ENCODE measurements around the gene CCHCR1.
A peak's percentile ranks its signal among the peaks of the same experiment; 100 is the strongest.

CCHCR1 gene

GRCh38 chr6:31161216-31162126 lies 3.9 kb upstream of the CCHCR1 start:
- DNase-seq, result no peak

- DNase-seq, result no peak
Observed at GRCh38 chr6:31158863-31159855, 1.6 kb upstream of the CCHCR1 start.

- DNase-seq, result peak; percentile 99
Observed at GRCh38 chr6:31158140-31158862, 699 bp upstream of the CCHCR1 start, which contains the start of gene TCF19. Gene TCF19 (plus strand): TSS chr6:31158589. CDS start chr6:31159470, 881 bp downstream.

GRCh38 chr6:31156641-31157040 lies 961 bp downstream of the CCHCR1 start:
- no peak for DNase-seq

GRCh38 chr6:31154436-31154835 lies 3.2 kb downstream of the CCHCR1 start:
- DNase-seq, result no peak

GRCh38 chr6:31152781-31153180 lies 4.8 kb downstream of the CCHCR1 start:
- no peak for DNase-seq

GRCh38 chr6:31149827-31150447 lies 7.7 kb downstream of the CCHCR1 start:
- DNase-seq, result no peak

GRCh38 chr6:31145386-31145785 lies 12.2 kb downstream of the CCHCR1 start:
- no peak for DNase-seq

- DNase-seq, result no peak
Observed at GRCh38 chr6:31144970-31145340, 12.6 kb downstream of the CCHCR1 start.

- DNase-seq, result no peak
Observed at GRCh38 chr6:31144296-31144969, 13.2 kb downstream of the CCHCR1 start.

- DNase-seq, result no peak
Observed at GRCh38 chr6:31143148-31143547, 14.5 kb downstream of the CCHCR1 start.

GRCh38 chr6:31142361-31142761 lies 15.2 kb downstream of the CCHCR1 start:
- no peak for DNase-seq

- DNase-seq, result no peak
Observed at GRCh38 chr6:31140643-31141042, 17.0 kb downstream of the CCHCR1 start.

GRCh38 chr6:31139599-31139998 lies 18.0 kb downstream of the CCHCR1 start:
- no peak for DNase-seq

GRCh38 chr6:31138982-31139381 lies 18.6 kb downstream of the CCHCR1 start, which contains the start of gene PSORS1C2:
Gene PSORS1C2 (minus strand): TSS chr6:31139066. CDS start chr6:31139026, 40 bp downstream.
- no peak for DNase-seq

GRCh38 chr6:31135710-31136109 lies 21.9 kb downstream of the CCHCR1 start:
- DNase-seq, result no peak

- DNase-seq, result no peak
Observed at GRCh38 chr6:31132806-31133205, 24.8 kb downstream of the CCHCR1 start.

GRCh38 chr6:31131595-31131994 lies 26.0 kb downstream of the CCHCR1 start:
- no peak for DNase-seq

- DNase-seq, result no peak
Observed at GRCh38 chr6:31130751-31131150, 26.9 kb downstream of the CCHCR1 start.

GRCh38 chr6:31129130-31129529 lies 28.5 kb downstream of the CCHCR1 start:
- DNase-seq, result no peak

- peak; percentile 56 for DNase-seq
Observed at GRCh38 chr6:31128093-31128676, 29.4 kb downstream of the CCHCR1 start.
